IPS-NIHi7 (cell line): ENCODE results near the gene PAX5.
"Not testable (repeated sequence)": the region's sequence is repeated elsewhere in the genome, so short reads cannot be mapped to it uniquely, and the experiment has no call there.

Source experiments
- DNase-seq: peaks from one replicate; pipeline ENCODE4 v3.0.0; 2012; ENCODE audit warnings: mixed read lengths; ENCODE audit errors: extremely low spot score

PAX5 gene

DNA sequence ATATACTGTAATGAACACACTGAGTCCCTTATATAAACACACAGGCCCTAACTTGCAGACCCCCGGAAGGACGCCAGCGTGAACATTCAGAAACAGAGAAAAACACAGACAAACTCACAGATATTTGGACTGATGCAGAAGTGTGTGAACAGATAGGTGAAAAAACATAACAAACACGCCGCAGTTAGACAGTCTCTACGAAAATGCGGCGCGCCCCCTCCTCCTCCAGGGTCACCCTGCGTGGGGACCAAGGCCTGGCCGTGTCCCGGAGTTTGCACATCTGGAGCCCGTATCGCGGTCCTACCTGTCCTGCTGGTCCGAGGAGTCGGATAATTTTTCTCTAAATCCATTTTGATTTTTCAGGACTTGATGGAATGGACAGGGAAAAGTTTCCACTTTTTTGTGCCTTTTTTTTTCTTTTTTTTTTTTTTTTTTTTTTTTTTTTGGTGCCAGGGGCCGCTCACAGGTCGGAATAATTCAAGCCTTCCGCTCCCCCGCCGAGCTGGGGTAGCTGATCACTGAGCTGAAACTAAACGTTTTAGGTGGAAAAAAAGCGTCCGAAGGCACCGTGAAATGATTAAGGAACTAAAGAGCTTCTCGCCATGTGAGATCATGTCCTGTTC lies at the start of gene PAX5:
TSS of gene PAX5 (minus strand) at position 587 of the 623 bp plus-strand sequence. CDS start at position 350, 237 bp downstream.
- no peak for DNase-seq

- no peak for DNase-seq
These were observed 49.6 kb upstream of the PAX5 start for GRCh38 chr9:37083654-37084053.

DNA sequence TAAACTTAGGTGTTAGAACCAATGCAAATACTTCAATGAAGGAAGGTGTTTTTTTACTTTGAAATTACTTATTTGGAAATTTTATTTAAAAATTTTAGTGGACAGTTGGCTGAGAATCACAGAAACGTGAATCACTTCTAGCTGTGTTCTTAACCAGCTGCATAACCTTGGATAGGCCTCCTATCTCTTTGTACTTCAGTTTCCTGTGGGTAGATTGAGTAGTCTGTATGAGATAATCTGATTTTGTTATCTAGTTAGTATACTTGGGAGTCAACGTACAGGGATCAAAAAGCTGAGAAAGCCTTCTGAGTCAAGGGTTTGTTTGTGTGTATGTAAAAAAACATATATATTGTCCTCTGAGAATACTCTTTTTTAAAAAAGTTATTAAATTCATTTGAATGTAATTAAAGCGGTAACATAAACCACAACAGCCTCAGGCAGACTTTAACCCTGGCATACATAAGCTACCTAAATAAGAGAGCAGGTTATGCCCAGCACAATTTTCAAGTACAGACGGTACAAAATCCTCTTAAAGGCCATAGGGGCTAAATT lies 48.2 kb upstream of the PAX5 start:
- no peak for DNase-seq

GRCh38 chr9:37081507-37081906 lies 47.4 kb upstream of the PAX5 start:
- not testable (repeated sequence) for DNase-seq

DNA sequence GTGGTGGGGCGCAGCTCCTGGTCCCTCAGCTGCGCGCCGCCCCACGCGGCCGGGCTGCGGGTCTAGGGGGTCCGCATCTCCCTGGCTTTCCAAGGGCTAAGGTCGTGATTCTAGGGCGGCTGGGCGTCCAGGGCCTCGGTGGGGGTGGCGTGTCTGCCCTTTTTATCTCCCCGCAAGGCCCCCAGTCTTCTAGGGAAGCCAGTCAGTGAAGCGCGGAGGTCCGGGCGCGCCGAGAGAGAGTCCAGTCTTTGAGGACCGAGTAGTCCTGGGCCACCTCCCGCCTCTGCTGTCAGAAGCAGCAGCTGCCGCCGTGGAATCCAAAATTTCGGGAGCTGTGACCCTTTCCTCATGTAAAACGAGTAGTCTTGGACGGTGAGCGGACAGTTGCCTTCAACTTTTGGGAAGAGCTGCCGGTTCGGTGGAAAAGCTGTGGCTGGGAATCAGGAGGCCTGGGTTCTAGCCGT lies 46.1 kb upstream of the PAX5 start:
- not testable (repeated sequence) for DNase-seq

GRCh38 chr9:37079370-37080164 lies 45.5 kb upstream of the PAX5 start:
- DNase-seq = peak; percentile 92

- DNase-seq = not testable (repeated sequence)
These were observed 40.7 kb upstream of the PAX5 start for GRCh38 chr9:37074790-37075189.

GRCh38 chr9:37066139-37066725 lies 32.2 kb upstream of the PAX5 start:
- no peak for DNase-seq

GRCh38 chr9:37062336-37062735 lies 28.3 kb upstream of the PAX5 start:
- no peak for DNase-seq

DNA sequence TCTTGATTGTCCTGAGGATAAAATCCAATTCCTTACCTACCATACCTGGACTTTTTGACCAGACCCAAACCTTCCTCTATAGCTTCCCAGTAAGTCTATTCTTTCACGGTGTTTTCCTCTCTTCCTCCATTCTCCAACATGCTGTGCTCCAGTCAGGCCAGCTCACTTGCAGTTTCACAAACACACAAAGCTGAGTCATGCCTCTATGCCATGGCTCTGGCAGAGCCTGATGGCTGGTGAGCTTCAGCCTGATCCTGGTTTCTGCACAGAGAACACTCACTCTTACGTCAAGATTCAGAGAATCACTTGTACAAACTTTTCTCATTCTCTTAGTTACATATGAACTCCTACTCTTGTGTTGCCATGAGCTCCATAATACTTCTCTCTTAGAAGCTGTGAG lies 27.7 kb upstream of the PAX5 start:
- no peak for DNase-seq

DNA sequence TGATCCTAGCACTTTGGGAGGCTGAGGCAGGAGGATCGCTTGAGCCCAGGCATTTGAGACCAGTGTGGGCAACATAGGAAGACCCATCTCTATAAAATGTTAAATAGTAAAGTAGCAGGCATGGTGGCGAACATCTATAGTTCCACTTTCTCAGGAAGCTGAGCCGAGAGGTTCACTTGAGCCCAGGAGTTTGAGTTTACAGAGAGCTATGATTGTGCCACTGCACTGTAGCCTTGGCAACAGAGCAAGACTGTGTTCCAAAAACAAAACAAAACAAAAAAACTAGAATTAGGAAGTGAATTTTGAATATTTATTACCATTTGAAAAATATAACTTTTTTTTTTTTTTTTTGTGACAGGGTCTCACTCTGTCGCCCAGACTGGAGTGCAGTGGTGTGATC lies 26.8 kb upstream of the PAX5 start:
- DNase-seq = no peak

DNA sequence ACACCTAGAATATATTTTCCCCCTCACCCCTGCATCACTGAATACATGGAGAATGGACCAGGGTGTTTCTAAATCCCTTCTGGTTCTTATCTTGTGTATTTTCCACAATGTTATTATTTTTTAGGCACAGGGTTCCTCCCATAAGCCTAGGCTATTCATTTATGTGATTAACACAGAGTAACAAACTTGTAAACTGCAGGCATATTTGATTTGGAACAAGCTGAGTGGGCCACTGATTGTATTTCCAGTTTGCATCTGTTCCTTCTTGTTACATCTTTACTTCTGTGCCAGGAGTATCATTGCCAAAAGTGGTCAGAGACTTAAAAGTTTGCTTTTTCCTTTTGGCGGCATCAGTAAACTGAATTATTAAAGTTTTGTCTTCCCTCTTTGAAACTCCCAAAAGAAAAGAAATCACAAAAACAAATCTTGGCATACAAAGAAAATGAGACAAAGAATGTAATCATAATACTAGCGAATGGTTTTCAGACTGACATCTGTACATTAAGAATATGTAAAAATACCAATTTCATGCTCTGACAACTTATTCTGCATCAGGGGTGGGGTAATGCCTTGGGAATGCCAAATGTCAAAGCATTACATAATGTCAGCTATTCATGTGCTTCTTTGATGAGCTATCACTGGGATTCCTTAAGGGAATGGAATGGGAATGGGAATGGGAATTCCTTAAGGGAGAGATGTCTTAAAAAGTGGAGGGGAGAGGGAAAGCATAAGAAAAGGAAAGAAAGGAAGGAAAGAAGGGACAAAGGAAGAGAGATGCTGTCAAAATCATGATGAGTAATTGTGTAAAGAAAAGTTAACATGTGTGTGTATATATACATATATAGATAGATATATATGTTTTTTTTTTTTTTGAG lies 22.2 kb upstream of the PAX5 start:
- DNase-seq = no peak

DNA sequence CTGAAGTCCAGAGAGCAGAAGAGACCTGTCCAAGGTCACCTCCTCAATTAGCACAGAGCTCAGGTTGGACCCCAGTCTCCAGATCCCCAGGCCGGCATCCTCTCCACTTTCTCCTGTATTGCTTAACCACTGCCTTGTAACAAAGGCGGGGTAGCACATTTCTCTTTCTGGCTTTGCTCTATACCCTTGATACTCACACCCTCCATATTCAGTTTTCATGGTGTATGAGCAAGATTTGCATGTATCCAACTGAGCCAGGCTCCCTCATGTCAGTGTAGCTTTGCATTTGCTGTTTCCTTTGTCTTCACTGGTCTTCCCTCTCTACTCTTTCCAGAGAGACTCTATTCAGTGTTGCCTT lies 20.3 kb upstream of the PAX5 start:
- not testable (repeated sequence) for DNase-seq

DNA sequence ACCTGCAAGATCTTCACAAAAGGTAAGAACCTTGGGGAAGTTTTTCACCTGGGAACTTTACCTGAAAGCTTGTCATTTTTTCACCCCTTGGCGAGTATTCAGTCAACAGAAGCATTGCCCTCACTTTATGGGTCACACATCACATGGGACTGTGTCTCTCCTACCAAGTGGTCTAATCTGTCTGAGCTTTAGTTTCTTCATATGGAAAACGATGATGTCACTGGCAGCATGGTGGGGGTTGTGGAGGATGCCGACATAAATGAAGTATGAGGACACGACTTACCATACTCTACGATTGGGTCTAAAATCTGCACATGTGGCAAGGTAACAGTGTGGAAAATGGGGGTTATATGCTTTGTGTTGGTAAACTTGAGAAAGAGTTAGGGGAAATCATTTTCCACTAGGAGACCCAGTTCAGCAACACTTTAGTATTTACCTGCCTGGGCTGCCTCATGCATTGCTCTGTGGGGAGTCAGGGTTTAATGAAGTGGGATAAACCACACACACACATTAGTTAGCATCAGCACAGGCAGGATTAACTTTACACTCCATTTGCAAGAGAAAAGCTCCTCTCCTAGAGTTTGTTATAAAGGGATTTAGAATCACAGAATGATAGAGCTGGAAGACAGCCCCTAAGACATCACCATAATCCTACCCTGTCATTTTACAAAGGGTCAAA lies 19.8 kb upstream of the PAX5 start:
- DNase-seq = no peak

GRCh38 chr9:37046683-37047082 lies 12.6 kb upstream of the PAX5 start:
- no peak for DNase-seq

DNA sequence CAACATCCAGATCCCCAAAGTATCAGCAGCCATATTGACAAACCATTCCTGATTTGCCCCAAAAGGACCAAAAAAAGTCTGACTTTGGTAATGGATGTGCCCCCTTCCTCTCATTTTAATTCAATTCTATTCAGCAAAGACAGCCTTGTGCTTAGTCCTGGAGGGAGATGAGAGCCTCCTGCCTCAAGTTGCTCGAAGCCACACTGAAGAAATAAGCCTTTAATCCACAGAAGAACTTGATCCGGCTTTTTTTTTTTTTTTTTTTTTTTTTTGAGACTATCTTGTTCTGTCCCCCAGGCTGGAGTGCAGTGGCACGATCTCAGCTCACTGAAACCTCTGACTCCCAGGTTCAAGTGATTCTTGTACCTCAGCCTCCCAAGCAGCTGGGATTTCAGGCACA lies 8.4 kb upstream of the PAX5 start:
- no peak for DNase-seq

GRCh38 chr9:37040508-37041127 lies 6.5 kb upstream of the PAX5 start:
- DNase-seq = no peak

DNA sequence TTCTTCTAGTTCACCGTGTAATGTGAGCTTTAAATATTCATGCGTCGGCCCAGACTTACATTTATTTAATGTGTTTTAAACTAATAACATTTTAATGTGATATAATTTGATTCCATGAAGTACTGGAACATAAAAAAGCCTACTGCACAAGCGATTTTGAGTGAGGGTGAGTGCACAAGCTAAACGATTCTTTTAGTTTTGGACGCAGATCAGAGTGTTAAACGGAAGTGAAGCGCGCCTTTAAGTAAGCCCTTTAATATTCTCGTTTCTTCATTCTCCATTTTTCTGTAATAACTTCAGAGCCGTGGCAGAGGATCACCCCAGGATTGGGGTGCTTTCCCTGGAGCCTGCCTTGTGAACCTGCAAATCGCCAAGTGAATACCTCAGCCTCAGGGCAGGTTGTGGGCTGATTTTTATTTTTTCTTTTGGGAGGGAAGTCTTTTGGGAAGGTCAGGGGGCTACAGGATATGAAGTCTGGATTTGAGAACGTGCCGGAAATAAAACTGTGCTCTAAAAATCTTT lies 4.9 kb upstream of the PAX5 start:
- DNase-seq = no peak

DNA sequence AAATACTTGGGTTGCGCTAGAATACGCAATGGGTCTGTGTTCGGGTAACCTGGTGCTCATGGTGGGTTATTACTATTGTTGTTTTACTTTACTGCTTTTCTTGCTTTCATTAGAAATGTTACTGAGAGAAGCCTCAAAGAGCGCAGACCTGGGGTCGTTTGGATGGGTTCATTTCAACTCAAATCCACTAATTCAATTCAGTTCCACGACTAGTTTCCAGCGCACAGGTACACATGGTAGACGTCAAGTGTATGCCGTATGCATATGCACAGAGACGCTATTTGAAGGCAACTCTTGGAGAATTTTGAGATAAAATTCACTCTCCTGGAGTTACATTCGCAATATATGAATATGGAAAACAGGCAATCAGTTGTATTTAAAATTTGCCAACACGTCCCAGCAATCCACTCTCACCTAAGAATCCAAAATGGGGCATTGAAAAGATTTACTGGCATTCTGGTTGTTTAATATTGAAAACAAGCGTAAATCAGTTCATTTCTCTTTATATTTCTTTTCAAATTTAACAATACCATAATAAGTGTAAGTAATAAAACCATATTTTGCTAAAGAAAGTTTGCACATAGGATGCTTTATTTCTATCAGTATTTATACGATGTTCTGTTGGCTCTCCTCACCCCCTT lies 4.4 kb upstream of the PAX5 start:
- no peak for DNase-seq
